Cardiac ventricle fibroblast (primary cell): ENCODE data around the gene METAP1. TPM values are rescaled to one million over a fixed set of nuclear protein-coding genes. Genes with fewer than 3 reads are reported as not detected.

Experiments
- total RNA-seq: library from RNA; depleted of rRNA; stranded (reverse); fragments of >200 nt; gene quantifications from 2 replicates; pipeline ENCODE4 v1.2.3, GENCODE V29; 2015

The METAP1 gene
- total RNA-seq, result 25.8 and 27.6 TPM in 2 replicates

DNA sequence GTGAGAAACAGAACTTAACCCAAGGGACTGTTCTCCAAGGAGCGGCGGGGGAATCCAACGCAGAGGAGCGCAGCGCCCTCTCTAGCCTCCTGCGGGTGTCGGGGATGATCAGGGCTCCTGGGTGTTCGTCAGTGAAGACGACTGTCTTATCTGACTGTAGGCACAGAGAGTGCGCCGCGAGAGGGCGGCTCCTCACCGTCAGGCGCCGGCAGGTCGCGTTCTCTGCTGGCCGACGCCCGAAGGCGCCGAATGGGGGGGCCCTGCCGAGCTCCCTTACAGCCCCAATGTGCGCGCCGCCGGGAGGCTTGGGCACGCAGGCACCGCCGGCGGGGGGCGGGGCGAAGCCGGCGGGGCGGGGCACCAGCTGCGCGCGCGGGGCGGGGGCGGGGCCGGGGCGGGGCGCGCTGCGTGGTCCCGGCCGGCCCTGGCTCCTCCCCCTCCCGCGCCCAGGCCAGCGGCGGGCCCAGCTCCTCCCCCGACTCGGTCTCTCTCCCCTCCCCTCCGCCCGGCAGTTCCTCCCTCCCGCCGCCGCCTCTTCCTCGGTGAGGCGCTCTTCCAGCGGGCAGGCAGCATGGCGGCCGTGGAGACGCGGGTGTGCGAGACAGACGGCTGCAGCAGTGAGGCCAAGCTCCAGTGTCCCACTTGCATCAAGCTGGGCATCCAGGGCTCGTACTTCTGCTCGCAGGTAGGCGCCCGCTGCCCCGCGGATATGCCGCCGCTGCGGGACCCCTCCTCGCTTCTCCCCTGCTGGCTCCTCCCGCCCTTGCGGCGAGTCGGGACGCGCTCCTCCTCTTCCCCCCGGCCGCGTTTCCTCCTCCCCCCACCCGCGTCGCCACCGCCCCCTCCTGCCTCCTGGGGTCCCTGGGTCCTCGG, at the start of gene METAP1:
Gene METAP1, plus strand, starts transcription at position 539 of the 873 bp plus-strand sequence. Its CDS starts 33 bp downstream, at position 572.

GRCh38 chr4:99088481-99089365, 93.2 kb downstream of the METAP1 start, which contains the start of gene ADH5:
ADH5 (minus strand) TSS chr4:99088788; CDS start chr4:99088700, 88 bp downstream.

Other genes with a start within 250 kb of the METAP1 start
- 54.1 and 59.1 TPM in 2 replicates for gene EIF4E, start 66.6 kb upstream of the METAP1 start, total RNA-seq
- gene ADH5, start 93.1 kb downstream of the METAP1 start, total RNA-seq, result 151 and 168 TPM in 2 replicates
- gene ADH4, start 148.6 kb downstream of the METAP1 start, total RNA-seq, result not detected in 2 replicates
- gene ADH6, start 223.5 kb downstream of the METAP1 start, total RNA-seq, result 0.56 TPM in 1 of 2 replicates, not detected in the other